GM19463 (cell line): ENCODE data around the gene P2RY10.
"Not testable (repeated sequence)": the region's sequence is repeated elsewhere in the genome, so short reads cannot be mapped to it uniquely, and the experiment has no call there.

Experiments used
- ATAC-seq: cut with Tn5 transposase; IDR thresholded peaks from one replicate; pipeline ENCODE4 v1.9.1; 2021; ENCODE audit warnings: mild to moderate bottlenecking, moderate library complexity; ENCODE audit not compliant: unreplicated experiment

The P2RY10 gene

GRCh38 chrX:78945186-78945912, at the start of gene P2RY10:
Gene P2RY10 (plus strand): TSS chrX:78945391. CDS start chrX:78960521, 15,130 bp downstream.
- peak; percentile 65 for ATAC-seq

- ATAC-seq: no peak
Measured at GRCh38 chrX:78922754-78923153, 22.4 kb upstream of the P2RY10 start.

DNA sequence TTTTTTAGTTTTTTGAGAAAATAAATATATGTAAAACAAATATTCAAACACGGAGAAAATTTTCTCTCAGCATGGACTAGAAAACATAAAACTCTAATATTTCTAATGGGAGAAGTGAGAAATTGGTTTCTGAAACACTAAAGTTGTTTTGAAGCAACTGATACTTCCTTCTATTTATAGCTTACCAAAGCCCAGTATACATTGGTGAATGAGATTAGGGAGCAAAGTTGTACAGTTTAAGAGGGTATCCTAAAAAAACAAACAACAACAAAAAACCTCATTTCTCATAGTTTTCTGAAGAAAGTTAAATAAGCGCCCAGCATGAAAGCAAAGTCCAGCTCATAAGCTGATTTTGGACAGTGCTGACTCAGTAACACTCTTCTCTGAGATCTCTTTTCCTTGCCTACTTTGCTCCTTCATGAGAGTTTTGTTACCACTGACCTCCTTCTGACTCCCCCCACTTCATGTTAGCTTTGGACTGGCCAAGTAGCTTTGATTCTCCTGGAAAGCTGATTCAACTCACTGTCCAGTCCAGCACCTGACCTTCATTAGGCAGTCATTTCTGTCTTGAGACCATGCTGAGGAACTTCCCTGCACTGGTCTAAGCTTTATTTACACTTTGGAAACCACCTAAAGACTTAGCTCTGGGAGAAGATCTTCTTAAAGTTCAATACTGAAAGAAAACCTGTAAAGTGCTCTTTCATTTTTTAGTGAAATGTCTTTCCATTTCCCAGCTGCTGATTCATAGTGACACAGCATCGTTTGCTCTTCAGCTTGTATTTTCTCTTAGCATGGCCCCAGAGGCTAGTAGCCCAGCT, 21.8 kb upstream of the P2RY10 start:
- ATAC-seq: peak; percentile 94

DNA sequence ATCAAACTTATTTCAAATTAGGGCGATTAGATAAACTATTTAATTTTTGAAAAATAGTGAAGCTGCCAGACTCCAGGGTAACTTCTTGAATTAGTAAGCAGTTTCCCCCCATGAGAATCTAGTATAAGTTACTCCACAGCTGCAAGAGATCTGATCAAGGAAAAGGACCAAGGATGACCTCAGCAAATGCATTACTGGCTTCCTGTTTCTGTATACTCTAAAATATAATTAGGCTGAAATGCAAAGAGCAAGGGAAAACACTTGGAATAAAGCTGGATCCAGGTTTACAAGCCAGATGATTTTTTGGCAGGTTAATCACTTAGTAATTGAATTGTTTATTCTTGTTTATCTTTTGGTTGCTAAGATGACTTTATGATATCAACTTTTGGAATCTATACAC, 13.4 kb upstream of the P2RY10 start:
- no peak for ATAC-seq

DNA sequence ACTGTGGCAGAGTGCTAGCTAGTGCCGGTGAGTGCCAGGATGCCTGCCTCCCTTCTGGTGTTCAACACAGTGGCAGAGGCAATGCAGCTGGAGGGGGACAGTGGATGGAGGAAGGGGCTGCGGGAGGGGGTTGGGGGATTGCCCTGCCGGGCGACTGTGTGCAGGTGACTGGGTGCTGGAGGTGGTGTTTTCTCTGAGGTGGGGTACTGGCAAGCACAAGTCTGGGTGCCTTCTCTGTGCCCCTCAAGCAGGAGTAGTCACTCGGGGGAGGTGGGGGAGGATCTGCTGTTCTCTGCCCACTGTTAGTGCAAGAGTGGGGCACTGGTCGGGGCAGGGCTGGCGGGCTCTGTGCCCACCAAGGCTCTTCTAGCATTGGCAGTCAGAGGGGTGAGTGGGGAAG, 10.3 kb upstream of the P2RY10 start:
- ATAC-seq: no peak

GRCh38 chrX:78944351-78944750, 840 bp upstream of the P2RY10 start:
- no peak for ATAC-seq

- ATAC-seq: no peak
Measured at GRCh38 chrX:78946178-78946931, 1.2 kb downstream of the P2RY10 start.

DNA sequence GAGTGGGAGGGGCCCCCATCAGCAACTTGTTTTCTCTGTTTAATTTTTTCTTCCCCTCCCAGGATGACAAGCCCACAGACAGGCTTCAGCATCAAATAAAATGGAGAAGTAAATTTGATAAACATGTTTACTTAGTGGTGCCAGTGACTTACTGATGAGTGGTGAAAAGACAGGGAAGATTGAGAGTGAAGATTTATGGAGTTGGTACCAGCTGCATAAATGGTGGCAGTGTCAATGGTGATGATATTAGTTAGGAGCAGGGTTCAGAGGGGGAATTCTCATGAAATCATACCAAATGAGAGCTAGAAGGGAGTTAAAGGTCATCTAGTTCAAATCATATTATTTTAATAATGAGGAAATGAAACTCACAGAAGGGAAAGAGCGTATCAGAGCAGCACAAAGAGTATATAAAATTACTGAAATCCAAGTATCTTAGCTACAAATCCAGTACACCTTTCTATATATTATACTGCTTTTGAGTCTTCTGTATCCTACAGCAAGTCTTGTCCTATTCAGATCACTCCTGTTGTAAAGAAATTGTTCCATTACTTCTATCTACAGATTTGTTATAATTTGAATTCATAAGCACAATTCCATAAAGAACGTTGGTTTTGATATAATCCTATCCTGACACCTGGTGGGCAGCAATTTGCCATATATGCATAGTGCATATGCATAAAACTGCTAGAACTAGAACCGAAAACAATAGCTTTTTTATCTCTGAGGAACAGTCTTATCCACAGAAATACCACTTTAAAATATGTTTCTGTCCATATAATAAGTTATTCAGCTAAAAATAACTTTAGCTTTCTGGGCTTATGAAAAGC, 5.0 kb downstream of the P2RY10 start:
- ATAC-seq: peak; percentile 24

- peak; percentile 4 for ATAC-seq
Measured at GRCh38 chrX:78957049-78957767, 12.0 kb downstream of the P2RY10 start.

DNA sequence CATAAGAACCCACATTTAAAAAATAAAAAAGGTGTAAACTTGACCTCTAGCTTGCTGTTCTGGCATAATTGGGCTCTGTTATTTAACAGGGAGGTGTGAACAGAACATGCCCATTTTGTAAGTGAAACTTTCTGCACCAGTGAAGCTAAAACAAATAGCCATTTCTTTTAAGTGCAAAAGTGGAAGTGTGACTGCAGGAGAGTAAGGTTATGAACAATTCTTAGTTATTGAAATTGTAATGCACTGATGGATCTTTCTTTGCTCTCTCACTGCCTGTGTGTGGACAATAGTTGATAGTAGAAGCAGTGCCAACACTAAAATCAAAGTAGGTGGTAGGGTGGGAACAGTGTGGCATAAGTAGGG, 12.6 kb downstream of the P2RY10 start:
- ATAC-seq: peak; percentile 89

DNA sequence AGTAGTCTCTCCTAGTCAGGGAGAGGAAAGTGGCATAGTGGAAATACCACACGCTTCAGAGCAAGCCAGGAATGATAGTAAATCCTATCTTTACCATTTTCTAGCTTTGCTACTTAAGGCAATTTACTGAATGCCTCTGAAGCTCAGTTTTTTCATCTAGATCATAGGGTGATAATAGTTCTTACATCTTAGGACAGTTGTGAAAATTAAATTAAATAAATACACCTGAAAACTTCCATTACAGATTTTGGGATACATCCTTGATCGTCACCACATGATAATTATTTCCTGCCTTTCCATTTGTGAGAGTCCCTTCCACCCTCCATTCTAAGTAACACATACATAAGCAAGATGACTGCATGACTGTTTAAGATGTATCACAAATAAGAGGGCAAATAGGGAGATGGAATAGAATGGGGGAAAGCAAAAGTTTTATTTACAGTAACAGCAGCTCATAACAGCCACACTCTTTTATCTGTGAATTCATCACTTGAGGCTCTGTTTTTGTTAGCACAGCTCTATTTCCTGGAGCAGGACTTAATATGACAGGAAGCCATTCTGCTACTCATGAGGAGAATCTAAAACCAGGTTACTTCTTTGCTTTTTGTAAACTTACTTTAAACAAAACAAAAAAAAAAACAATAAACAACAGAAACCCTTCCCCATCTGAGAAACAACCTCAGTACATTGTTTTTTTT, 13.4 kb downstream of the P2RY10 start:
- no peak for ATAC-seq

- ATAC-seq: no peak
Measured at GRCh38 chrX:78960888-78961287, 15.7 kb downstream of the P2RY10 start.

DNA sequence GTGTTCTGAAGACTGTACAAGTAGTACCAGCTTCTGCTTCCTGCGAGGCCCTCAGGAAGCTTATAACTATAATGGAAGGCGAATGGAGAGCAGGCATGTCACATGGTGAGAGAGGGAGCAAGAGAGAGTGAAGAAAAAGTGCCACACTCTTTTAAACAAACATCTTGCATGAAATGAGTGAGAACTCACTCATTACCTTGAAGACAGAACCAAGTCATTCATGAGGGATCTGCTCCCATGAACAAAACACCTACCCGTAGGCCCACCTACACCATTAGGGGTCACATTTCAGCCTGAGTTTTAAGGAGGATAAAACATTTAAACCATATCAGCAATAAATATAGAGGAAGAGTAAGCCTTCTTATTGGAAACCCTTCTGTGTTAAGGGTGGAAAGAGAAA, 19.4 kb downstream of the P2RY10 start:
- no peak for ATAC-seq

DNA sequence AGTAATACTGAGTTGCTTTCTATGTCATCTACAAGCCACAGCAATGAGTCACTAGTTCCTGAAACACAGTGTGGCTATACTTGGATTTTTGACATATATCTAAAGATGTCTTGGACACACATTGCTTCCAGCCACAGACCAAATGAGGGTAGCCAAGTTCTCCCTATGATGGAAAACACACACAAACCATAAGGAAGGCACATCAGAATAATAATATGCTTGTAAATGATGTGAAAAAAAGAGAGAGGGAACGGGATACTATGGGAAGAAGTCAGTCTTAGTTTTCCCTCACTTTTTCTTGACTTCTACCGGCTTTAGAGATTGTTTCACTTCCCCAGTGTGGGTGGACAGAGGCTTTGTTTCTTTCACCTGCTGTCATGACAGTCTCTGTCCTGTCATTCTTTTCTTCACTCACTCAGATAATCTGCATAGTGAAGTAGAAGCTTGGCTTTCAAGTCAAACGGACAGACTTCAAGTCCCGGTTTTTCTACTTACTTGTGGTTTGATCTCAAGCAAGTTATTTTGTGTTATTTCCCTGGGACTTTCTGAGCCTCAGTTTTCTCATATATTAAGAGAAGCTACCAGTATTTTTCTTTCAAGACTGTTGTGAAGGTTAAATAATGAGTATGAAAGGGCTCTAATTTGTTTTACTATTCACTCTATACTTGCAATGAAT, 34.7 kb downstream of the P2RY10 start:
- ATAC-seq: peak; percentile 98

DNA sequence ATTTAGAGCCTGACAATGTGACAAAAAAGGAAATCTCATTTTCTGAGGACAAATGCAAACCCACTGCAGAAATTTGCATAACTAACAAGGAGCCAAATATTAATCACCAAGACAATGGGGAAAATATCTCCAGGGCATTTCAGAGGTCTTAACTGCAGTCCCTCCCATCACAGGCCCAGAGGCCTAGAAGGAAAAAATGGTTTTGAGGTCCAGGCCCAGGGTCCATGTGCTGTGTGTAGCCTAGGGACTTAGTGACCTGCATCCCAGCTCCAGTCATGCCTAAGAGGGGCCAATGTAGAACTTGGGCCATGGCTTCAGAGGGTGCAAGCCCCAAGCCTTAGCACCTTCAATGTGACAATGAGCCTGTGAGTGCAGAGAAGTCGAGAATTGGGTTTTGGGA, 44.2 kb downstream of the P2RY10 start:
- ATAC-seq: no peak

DNA sequence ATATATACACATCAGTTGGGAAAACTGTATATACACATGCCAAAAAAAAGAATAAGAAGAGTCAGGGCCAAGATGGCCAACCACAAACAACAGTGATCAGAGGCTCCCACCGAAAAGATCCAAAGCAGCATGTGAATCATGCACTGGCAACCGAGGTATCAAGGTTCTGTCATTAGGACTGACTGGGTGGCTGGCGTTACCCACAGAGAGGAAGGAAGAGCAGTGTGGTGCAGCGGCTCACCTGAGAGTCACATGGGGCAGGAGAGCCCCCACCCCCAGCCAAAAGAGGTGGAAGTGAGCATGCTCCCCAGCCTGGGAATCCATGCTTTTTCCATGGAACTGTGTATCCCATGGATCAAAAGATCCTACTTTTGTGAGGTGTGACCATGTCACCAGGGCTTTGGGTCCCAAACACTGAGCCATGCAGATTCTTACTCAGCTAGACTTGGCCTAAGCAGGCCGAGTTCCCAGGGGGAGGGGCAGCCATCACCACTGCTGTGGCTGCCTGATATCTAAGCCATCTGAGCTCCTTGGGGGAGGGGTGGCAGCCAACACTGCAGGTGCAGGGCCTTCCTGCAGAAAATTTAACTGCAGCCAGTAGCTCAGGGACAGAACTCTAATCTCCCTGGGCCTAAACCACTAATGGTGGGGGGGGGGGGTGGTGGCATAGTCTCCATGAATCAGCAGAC, 52.8 kb downstream of the P2RY10 start:
- ATAC-seq: no peak

- ATAC-seq: not testable (repeated sequence)
Measured at GRCh38 chrX:79007540-79007939, 62.3 kb downstream of the P2RY10 start.
